HG03280 (cell line): ENCODE measurements around the gene CDCP1.
"Not testable (repeated sequence)": the region's sequence is repeated elsewhere in the genome, so short reads cannot be mapped to it uniquely, and the experiment has no call there.

ENCODE experiments used
- ATAC-seq: cut with Tn5 transposase; IDR thresholded peaks from one replicate; pipeline ENCODE4 v1.9.1; 2021; ENCODE audit warnings: mild to moderate bottlenecking, moderate library complexity; ENCODE audit not compliant: unreplicated experiment

Gene CDCP1

GRCh38 chr3:45060165-45060892, 85.8 kb downstream of the CDCP1 start:
- ATAC-seq: no peak

GRCh38 chr3:45059132-45059531, 87.0 kb downstream of the CDCP1 start:
- ATAC-seq: no peak

GRCh38 chr3:45057557-45057956, 88.6 kb downstream of the CDCP1 start:
- no peak for ATAC-seq

DNA sequence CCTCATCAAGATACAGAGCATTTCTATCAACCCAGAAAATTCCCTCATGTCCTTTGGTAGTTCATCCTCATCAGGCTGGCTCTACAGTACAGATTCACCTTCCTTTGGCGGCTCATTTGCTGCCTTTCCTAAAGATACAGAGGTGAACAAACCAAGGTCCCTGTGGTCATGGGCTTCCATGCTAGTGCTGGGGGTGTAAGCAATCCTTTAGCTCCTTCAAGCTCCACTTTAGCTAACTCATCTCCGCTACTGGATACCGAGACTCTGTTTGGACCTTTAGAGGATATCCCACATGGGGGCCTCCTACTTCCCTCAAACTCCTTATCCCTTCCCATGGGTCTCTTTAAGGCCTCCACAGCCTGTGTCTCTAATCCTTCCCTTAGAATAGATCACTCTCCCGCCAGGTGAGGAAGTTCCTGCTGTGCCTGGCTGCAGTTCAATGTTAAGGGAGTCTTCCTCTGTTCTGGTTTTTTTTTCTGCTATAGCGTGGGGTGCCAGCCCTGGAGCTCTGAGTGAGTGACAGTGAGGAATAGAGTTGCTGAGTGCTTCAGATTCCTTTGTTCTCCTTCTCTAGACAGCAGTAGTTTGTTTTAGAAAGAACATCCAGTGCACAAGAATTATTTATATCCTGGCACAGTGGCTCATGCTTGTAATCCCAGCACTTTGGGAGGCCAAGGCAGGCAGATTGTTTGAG, 89.4 kb downstream of the CDCP1 start:
- no peak for ATAC-seq

GRCh38 chr3:45055411-45056143, 90.6 kb downstream of the CDCP1 start:
- no peak for ATAC-seq

GRCh38 chr3:45055032-45055410, 91.2 kb downstream of the CDCP1 start:
- ATAC-seq: no peak

DNA sequence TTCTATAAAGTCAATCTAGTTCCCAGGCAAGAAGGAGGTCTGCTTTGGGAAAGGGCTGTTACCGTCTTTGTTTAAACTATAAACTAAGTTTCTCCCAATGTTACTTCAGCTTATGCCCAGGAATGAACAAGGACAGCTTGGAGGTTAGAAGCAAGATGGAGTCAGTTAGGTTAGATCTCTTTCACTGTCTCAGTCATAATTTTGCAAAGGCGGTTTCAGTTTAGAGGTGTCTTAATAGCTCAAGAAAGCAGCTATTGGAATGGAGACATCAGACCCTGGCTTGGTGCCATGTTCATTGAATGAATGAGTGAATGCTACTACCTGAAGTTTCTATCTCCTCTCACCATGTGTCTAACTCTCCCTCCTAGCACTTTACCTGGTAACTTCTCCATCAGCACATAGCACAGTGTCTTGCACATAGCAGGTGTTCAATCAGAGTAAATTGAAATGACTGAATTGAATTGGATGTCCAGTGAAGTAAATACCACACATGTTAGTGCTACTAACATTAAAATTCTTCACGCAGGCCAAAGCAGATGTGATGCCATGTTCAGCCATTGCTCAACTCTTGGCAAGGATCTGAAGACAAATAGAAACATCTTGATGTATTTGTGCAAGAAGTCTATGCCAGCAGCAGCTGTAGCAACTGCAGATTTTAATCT, 91.9 kb downstream of the CDCP1 start:
- no peak for ATAC-seq

DNA sequence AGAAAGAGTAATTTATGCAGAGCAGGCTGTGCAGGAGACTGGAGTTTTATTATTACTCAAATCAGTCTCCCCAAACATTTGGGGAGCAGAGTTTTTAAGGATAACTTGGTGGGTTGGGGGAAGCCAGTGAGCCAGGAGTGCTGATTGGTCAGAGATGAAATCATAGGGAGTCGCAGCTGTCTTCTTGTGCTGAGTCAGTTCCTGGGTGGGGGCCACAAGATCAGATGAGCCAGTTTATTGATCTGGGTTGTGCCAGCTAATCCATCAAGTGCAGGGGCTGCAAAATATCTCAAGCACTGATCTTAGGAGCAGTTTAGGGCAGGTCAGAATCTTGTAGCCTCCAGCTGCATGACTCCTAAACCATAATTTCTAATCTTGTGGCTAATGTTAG, 92.4 kb downstream of the CDCP1 start:
- not testable (repeated sequence) for ATAC-seq

- no peak for ATAC-seq
Measured at GRCh38 chr3:45051685-45052084, 94.5 kb downstream of the CDCP1 start.

DNA sequence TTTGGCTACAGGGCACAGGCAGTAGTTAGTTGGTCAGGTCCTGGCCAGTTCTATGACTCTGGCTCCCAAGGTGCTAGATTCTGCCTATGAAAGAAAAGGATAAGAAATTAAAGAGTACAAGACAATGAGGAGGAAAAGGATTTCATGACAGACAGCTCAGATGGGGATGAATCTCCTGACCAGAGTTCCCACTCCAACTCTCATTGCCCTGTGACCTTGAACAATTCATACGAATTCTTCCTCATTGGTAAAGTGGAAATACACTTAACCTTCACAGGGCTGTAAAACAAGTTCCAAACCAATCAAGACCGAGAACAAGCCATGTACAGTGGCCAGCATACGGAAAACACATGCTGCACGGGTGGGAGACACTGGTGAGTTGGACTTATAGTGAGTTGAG, 96.4 kb downstream of the CDCP1 start:
- ATAC-seq: no peak

- no peak for ATAC-seq
Measured at GRCh38 chr3:45048244-45048643, 97.9 kb downstream of the CDCP1 start.

DNA sequence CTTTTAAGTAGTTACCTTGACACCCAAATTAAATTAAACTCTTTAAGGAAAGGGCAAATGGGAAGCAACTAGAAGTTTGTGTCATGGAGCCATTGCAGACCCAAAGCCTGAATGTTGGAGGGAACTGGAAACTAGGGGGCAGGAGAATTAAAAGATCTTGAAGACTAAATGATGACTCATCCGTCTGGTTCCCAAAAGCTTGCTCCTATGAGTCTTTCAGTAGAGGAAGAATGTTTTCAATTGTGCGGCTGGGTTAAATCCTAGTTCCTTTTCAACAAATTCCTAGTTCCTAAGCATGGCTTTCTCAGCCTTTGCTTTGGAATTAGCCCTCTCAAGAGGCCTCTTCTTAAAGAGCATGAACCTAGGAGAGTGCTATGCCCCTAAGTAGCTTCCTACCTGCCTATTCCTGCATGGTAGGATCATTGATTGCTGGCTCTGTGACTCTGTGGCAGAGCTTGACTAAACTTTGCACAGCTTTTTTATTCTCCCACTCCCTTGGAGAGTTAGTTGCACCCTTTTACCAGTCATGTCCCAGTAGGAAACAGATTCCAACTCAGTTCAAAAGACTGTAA, 102.4 kb downstream of the CDCP1 start:
- ATAC-seq: no peak

- ATAC-seq: no peak
Measured at GRCh38 chr3:45042162-45042561, 104.0 kb downstream of the CDCP1 start.

- no peak for ATAC-seq
Measured at GRCh38 chr3:45041666-45042065, 104.5 kb downstream of the CDCP1 start.

DNA sequence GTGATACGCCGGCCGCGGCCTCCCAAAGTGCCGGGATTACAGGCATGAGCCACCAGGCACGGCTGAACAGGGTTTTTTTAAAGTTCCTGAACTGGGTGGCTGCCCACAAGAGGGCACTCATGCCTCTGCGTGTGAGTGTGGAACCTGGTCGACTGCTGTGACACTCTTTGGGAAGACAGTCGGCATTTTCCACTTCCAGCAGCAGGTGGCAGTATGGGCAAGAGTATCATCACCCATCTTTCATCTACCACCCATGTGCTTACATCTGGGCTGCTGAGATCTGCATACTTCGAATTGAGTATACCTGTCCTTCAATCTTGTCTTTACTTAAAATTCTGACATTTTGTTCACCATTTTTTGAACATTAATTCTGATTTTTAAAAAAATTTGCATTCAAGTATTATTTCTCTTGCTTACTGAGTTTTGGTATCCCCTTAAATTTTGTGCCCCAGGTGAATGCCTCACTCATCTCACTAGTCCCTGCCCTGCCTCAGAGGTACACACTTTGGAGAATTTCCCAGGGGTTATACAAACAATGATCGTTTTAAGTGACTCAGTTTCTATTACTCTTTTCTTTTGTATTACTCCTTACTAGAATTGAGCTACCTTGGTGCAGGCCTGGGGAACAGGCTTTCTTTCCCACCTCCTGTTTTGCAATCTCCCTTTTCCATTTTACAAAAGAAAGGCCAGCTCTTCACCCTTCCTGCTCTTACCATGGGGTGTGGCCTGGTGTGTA, 108.3 kb downstream of the CDCP1 start:
- peak; percentile 82 for ATAC-seq

DNA sequence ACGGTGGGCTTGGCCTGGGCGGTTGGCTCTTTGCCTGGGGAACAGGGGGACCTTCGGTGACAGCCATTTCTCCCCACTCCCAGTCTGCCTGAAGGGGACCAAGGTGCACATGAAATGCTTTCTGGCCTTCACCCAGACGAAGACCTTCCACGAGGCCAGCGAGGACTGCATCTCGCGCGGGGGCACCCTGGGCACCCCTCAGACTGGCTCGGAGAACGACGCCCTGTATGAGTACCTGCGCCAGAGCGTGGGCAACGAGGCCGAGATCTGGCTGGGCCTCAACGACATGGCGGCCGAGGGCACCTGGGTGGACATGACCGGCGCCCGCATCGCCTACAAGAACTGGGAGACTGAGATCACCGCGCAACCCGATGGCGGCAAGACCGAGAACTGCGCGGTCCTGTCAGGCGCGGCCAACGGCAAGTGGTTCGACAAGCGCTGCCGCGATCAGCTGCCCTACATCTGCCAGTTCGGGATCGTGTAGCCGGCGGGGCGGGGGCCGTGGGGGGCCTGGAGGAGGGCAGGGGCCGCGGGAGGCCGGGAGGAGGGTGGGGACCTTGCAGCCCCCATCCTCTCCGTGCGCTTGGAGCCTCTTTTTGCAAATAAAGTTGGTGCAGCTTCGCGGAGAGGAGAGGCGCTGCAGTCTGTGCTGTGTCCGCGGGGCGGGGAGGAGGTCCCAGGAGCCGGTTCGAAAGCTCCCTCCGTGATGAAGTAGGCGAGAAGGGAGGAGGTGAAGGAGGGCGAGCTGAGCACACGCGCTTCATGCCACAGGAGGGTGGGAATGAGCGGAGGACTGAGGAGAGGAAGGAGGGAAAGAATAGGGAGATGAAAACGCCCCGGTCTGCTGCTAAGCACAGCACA, 110.5 kb downstream of the CDCP1 start:
- no peak for ATAC-seq

DNA sequence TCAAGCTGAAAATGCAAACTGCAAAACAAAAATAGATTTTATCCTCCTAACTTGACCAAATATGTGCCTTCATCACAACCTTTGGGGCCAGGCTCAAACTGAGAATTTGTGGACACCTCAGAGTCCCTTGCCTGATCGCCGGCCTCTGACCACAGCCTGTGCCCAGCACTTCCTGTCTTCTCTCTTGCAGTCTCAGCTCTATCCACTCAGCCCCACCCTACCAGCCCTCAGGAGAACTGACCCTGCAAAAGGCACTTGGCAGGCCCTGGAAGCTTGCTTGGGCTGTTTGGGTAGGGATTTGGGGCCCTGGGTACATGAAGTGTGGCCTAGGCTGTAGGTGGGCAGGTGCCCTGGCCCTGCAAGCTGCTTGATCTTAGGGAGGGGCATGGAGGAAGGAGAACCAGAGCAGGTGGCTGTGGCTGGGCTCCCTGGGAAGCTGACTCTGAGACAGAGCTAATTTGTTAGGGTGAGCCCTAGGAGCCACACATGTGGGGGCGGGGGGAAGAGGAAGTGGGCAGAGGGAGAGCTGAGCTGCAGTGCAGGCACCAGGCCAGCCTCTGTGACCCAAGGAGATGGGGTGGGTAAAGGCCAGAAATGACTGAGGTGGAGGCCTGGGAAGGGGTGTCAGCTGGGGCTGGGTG, 111.4 kb downstream of the CDCP1 start:
- ATAC-seq: no peak

DNA sequence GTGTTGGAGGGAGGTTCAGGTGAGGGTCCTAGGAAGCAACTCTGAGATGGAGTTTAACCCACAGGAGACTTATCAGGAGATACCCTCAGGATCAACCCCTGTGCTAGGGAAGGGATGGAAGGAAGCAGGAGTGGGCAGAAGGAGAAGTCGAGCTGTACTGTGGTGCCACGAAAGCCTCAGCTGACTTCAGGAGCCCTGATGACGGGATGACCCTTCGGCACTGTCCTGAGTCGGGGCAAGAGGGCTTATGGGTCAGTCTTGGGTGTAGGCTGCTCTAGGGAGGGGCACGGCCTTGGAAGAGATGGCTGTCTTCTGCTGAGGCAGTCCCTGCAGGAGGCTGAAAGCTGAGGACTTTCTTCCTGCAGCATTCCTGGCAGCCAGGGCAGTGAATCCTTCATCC, 112.4 kb downstream of the CDCP1 start:
- ATAC-seq: no peak
